WTC11 (cell line): ENCODE data around the gene AJAP1. TPM values are rescaled to one million over a fixed set of nuclear protein-coding genes. Genes with fewer than 3 reads are reported as not detected.

ENCODE experiments used
- ATAC-seq: fragments of 200-7000 bp; cut with Tn5 transposase; 2 replicates; pipeline ENCODE4 v1.10.0; 2021; ENCODE audit warnings: mild to moderate bottlenecking, moderate library complexity
- CTCF ChIA-PET: fragments of 300-600 bp; sonication (Branson Sonifier 250); formaldehyde crosslinking; loops from one replicate; lab custom pipeline; 2021; ENCODE audit warnings: antibody characterized with exemption; lab: Charles Lee
- POLR2A ChIA-PET: fragments of 350-600 bp; sonication (Branson Sonifier 250); formaldehyde crosslinking; loops from one replicate; lab custom pipeline; 2021; ENCODE audit warnings: antibody characterized with exemption; lab: Charles Lee
- DNase-seq: peaks from one replicate; pipeline ENCODE4 v3.0.0; 2021; ENCODE audit warnings: low spot score
- H3K27ac Mint-ChIP-seq: 2 replicates; pipeline ENCODE4 v1.8.0; 2021; ENCODE audit warnings: mixed read lengths
- H3K27me3 Mint-ChIP-seq: 2 replicates; pipeline ENCODE4 v1.8.0; 2021; ENCODE audit warnings: low read depth, mild to moderate bottlenecking, moderate library complexity, mixed read lengths
- H3K36me3 Mint-ChIP-seq: 2 replicates; pipeline ENCODE4 v1.8.0; 2021; ENCODE audit warnings: mixed read lengths
- H3K4me1 Mint-ChIP-seq: 2 replicates; pipeline ENCODE4 v1.8.0; 2022; ENCODE audit warnings: mixed read lengths
- H3K4me3 Mint-ChIP-seq: 2 replicates; pipeline ENCODE4 v1.8.0; 2021; ENCODE audit warnings: mild to moderate bottlenecking, moderate library complexity, mixed read lengths
- H3K9me3 Mint-ChIP-seq: 2 replicates; pipeline ENCODE4 v1.8.0; 2021; ENCODE audit warnings: mixed read lengths
- ATF1 ChIP-seq: sonication (generic); formaldehyde crosslinking; IDR thresholded peaks from 2 replicates; pipeline ENCODE4 v1.8.1; 2023; ENCODE audit warnings: mild to moderate bottlenecking, moderate library complexity, missing genetic modification reagents
- CREB1 ChIP-seq: sonication (generic); formaldehyde crosslinking; IDR thresholded peaks from 2 replicates; pipeline ENCODE4 v1.8.0; 2023; ENCODE audit warnings: mild to moderate bottlenecking, missing genetic modification reagents
- CREM ChIP-seq: sonication (generic); formaldehyde crosslinking; IDR thresholded peaks from 2 replicates; pipeline ENCODE4 v1.8.1; 2022; ENCODE audit warnings: mild to moderate bottlenecking, missing genetic modification reagents, moderate library complexity
- EMX1 ChIP-seq: fragments of 250-450 bp; sonication (Bioruptor Pico); IDR thresholded peaks from 2 replicates; pipeline ENCODE4 v1.8.0; 2021; ENCODE audit warnings: mild to moderate bottlenecking
- ESRRA ChIP-seq: sonication (generic); formaldehyde crosslinking; IDR thresholded peaks from 2 replicates; pipeline ENCODE4 v1.8.1; 2022; ENCODE audit warnings: mild to moderate bottlenecking, missing genetic modification reagents, borderline replicate concordance
- FOXK1 ChIP-seq: sonication (generic); formaldehyde crosslinking; IDR thresholded peaks from 2 replicates; pipeline ENCODE4 v1.8.0; 2022; ENCODE audit warnings: mild to moderate bottlenecking, moderate library complexity, missing genetic modification reagents
- GABPB1 ChIP-seq: sonication (generic); formaldehyde crosslinking; IDR thresholded peaks from 2 replicates; pipeline ENCODE4 v1.8.1; 2023; ENCODE audit warnings: mild to moderate bottlenecking, missing genetic modification reagents
- GRHL2 ChIP-seq: fragments of 250-450 bp; sonication (Bioruptor Pico); IDR thresholded peaks from 2 replicates; pipeline ENCODE4 v1.8.0; 2022; ENCODE audit warnings: mild to moderate bottlenecking, moderate library complexity; ENCODE audit not compliant: insufficient replicate concordance, severe bottlenecking
- GTF2I ChIP-seq: fragments of 250-450 bp; sonication (Bioruptor Pico); conservative IDR thresholded peaks from 2 replicates; pipeline ENCODE4 v1.4.0; 2021; ENCODE audit warnings: mild to moderate bottlenecking
- JAZF1 ChIP-seq: fragments of 250-450 bp; sonication (Bioruptor Pico); IDR thresholded peaks from 2 replicates; pipeline ENCODE4 v1.9.0; 2021; ENCODE audit warnings: moderate library complexity, mild to moderate bottlenecking, inconsistent platforms
- KAT7 ChIP-seq: sonication (generic); formaldehyde crosslinking; IDR thresholded peaks from 2 replicates; pipeline ENCODE4 v1.8.1; 2023; ENCODE audit warnings: missing genetic modification reagents, mild to moderate bottlenecking, borderline replicate concordance
- MYBL2 ChIP-seq: sonication (generic); formaldehyde crosslinking; IDR thresholded peaks from 2 replicates; pipeline ENCODE4 v1.8.1; 2023; ENCODE audit warnings: mild to moderate bottlenecking, moderate library complexity, missing genetic modification reagents
- OVOL2 ChIP-seq: fragments of 250-450 bp; sonication (Bioruptor Pico); IDR thresholded peaks from 2 replicates; pipeline ENCODE4 v1.9.0; 2021; ENCODE audit warnings: mild to moderate bottlenecking, borderline replicate concordance
- PRRX2 ChIP-seq: fragments of 250-450 bp; sonication (Bioruptor Pico); IDR thresholded peaks from 2 replicates; pipeline ENCODE4 v1.8.0; 2021; ENCODE audit warnings: mild to moderate bottlenecking
- ZNF121 ChIP-seq: sonication (generic); formaldehyde crosslinking; IDR thresholded peaks from 2 replicates; pipeline ENCODE4 v1.8.0; 2023; ENCODE audit warnings: missing genetic modification reagents
- ZNF423 ChIP-seq: fragments of 250-450 bp; sonication (Bioruptor Pico); IDR thresholded peaks from 2 replicates; pipeline ENCODE4 v2.1.2; 2022; ENCODE audit warnings: mild to moderate bottlenecking, moderate library complexity
- total RNA-seq: library from RNA; stranded (reverse); gene quantifications from 3 replicates; pipeline ENCODE4 v1.2.3, GENCODE V29; 2021
- TF ChIP-seq, protein P1 (sequence below): fragments of 250-450 bp; sonication (Bioruptor Pico); conservative IDR thresholded peaks from 2 replicates; pipeline ENCODE4 v1.9.0; 2021; ENCODE audit warnings: mild to moderate bottlenecking
- TF ChIP-seq, protein P2 (sequence below): sonication (generic); formaldehyde crosslinking; IDR thresholded peaks from 2 replicates; pipeline ENCODE4 v1.8.1; 2023; ENCODE audit warnings: mild to moderate bottlenecking, missing genetic modification reagents
- TF ChIP-seq, protein P3 (sequence below): sonication (generic); formaldehyde crosslinking; IDR thresholded peaks from 2 replicates; pipeline ENCODE4 v1.8.1; 2023; ENCODE audit warnings: mild to moderate bottlenecking, missing genetic modification reagents
- TF ChIP-seq, protein P4 (sequence below): sonication (generic); formaldehyde crosslinking; IDR thresholded peaks from 2 replicates; pipeline ENCODE4 v1.8.0; 2022; ENCODE audit warnings: mild to moderate bottlenecking, missing genetic modification reagents
- TF ChIP-seq, protein P5 (sequence below): sonication (generic); formaldehyde crosslinking; IDR thresholded peaks from 2 replicates; pipeline ENCODE4 v1.8.0; 2022; ENCODE audit warnings: mild to moderate bottlenecking, missing genetic modification reagents
- TF ChIP-seq, protein P6 (sequence below): sonication (generic); formaldehyde crosslinking; IDR thresholded peaks from 2 replicates; pipeline ENCODE4 v1.8.0; 2022; ENCODE audit warnings: mild to moderate bottlenecking, missing genetic modification reagents

The AJAP1 gene
- total RNA-seq, 1 experiment from 2014 or later: 2.1 TPM

DNA sequence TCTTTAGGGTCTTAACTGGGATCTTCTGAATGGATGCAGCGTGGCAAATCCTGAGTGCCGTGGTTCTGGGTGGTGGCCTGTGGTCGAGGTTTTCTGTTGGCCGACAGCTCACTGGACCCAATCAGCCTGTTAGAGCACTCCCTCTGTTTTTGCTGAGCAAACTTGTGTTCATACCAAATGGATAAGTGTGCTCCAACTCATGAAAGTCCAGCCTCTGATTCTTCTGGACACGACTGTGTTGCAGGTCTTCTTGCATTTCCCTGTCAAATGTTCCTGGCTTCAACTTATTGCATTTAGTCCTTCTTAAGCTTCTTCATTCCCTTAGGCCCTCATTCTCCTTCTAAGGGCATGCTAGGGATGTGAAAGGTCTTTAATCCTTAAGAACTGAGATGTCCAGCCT is 63.7 kb downstream of the AJAP1 start:
- peaks cover 72% of the 10 kb centered on the region for H3K9me3 Mint-ChIP-seq
- ATAC-seq: no peak
- TF ChIP-seq, protein P1, sequence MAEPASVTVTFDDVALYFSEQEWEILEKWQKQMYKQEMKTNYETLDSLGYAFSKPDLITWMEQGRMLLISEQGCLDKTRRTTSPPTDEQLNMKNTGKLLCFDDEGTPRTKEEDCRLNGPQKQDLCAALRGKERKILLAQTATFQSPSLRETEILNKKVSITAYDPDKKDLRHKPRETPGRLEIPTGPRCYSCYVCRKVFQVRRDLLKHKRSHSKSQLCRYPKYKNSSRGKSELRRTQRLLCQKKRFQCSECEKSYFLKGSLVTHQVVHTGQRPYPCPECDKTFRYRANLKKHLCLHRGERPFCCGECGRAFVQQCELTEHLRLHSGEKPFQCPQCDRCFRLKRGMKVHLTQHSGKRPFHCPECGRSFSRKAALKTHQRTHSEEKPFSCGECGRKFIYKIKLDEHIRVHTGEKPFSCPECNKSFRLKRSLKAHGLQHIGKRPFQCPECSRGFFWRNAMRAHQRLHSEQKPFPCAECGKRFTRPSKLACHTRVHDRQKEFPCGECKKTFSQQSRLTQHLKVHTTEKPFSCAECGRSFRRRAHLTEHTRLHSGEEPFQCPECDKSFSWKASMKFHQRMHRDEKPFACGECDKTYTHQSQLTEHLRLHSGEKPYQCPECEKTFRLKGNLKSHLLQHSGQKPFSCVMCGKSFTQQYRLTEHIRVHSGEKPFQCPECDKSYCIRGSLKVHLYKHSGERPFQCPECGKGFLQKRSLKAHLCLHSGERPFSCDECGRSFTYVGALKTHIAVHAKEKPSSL: no peak
- TF ChIP-seq, protein P2, sequence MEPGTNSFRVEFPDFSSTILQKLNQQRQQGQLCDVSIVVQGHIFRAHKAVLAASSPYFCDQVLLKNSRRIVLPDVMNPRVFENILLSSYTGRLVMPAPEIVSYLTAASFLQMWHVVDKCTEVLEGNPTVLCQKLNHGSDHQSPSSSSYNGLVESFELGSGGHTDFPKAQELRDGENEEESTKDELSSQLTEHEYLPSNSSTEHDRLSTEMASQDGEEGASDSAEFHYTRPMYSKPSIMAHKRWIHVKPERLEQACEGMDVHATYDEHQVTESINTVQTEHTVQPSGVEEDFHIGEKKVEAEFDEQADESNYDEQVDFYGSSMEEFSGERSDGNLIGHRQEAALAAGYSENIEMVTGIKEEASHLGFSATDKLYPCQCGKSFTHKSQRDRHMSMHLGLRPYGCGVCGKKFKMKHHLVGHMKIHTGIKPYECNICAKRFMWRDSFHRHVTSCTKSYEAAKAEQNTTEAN (CRISPR knock-in tag): no peak
- TF ChIP-seq EMX1 (CRISPR knock-in tag) (no peak), FOXK1 (CRISPR knock-in tag) (no peak), CREB1 (no peak), MYBL2 (CRISPR knock-in tag) (no peak), ESRRA (CRISPR knock-in tag) (no peak), GTF2I (no peak), GABPB1 (CRISPR knock-in tag) (no peak), ZNF121 (CRISPR knock-in tag) (no peak), JAZF1 (CRISPR knock-in tag) (no peak), KAT7 (CRISPR knock-in tag) (no peak), ATF1 (CRISPR knock-in tag) (no peak), ZNF423 (CRISPR knock-in tag) (no peak)
- TF ChIP-seq, protein P3, sequence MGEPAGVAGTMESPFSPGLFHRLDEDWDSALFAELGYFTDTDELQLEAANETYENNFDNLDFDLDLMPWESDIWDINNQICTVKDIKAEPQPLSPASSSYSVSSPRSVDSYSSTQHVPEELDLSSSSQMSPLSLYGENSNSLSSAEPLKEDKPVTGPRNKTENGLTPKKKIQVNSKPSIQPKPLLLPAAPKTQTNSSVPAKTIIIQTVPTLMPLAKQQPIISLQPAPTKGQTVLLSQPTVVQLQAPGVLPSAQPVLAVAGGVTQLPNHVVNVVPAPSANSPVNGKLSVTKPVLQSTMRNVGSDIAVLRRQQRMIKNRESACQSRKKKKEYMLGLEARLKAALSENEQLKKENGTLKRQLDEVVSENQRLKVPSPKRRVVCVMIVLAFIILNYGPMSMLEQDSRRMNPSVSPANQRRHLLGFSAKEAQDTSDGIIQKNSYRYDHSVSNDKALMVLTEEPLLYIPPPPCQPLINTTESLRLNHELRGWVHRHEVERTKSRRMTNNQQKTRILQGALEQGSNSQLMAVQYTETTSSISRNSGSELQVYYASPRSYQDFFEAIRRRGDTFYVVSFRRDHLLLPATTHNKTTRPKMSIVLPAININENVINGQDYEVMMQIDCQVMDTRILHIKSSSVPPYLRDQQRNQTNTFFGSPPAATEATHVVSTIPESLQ (CRISPR knock-in tag): no peak
- TF ChIP-seq, protein P4, sequence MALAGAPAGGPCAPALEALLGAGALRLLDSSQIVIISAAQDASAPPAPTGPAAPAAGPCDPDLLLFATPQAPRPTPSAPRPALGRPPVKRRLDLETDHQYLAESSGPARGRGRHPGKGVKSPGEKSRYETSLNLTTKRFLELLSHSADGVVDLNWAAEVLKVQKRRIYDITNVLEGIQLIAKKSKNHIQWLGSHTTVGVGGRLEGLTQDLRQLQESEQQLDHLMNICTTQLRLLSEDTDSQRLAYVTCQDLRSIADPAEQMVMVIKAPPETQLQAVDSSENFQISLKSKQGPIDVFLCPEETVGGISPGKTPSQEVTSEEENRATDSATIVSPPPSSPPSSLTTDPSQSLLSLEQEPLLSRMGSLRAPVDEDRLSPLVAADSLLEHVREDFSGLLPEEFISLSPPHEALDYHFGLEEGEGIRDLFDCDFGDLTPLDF (CRISPR knock-in tag): no peak
- POLR2A ChIA-PET: no interaction called here
- H3K4me1 Mint-ChIP-seq: no peaks in the 10 kb centered on the region
- peaks cover 6% of the 10 kb centered on the region; the same call in 1 of the 2 replicates for H3K27me3 Mint-ChIP-seq
- no peak overlapping the region for H3K4me3 Mint-ChIP-seq
- peaks cover 81% of the 10 kb centered on the region for H3K36me3 Mint-ChIP-seq
- no peak for DNase-seq
- no peak overlapping the region for H3K27ac Mint-ChIP-seq
- CTCF ChIA-PET: no interaction called here

DNA sequence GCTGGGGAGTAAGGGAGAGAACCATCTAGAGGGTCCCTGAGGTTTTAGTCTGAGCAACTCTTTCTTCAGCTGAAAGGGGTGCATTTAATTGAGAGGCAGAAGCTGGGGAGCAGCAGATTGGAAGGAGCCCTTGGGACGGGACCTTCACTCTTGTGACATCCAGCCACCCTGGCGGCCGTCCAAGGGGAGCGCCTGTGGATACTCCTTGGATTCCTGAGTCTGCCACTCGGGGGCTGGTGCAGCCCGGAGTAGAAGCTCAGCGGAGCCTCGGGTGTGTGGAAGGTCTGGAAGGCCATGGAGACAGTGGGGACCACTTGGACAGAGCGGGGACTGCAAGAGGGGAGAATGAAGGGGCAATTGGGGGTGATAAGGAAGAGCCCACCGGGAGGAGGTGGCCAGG is 68.7 kb downstream of the AJAP1 start:
- CTCF ChIA-PET: no interaction called here
- DNase-seq (no peak), ATAC-seq (no peak)
- no peak overlapping the region for H3K4me3 Mint-ChIP-seq
- no peak for TF ChIP-seq OVOL2 (CRISPR knock-in tag)
- no peak for TF ChIP-seq CREM
- no peak for TF ChIP-seq GRHL2
- TF ChIP-seq, protein P5, sequence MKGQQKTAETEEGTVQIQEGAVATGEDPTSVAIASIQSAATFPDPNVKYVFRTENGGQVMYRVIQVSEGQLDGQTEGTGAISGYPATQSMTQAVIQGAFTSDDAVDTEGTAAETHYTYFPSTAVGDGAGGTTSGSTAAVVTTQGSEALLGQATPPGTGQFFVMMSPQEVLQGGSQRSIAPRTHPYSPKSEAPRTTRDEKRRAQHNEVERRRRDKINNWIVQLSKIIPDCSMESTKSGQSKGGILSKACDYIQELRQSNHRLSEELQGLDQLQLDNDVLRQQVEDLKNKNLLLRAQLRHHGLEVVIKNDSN: no peak
- no peak for TF ChIP-seq PRRX2
- TF ChIP-seq, protein P6, sequence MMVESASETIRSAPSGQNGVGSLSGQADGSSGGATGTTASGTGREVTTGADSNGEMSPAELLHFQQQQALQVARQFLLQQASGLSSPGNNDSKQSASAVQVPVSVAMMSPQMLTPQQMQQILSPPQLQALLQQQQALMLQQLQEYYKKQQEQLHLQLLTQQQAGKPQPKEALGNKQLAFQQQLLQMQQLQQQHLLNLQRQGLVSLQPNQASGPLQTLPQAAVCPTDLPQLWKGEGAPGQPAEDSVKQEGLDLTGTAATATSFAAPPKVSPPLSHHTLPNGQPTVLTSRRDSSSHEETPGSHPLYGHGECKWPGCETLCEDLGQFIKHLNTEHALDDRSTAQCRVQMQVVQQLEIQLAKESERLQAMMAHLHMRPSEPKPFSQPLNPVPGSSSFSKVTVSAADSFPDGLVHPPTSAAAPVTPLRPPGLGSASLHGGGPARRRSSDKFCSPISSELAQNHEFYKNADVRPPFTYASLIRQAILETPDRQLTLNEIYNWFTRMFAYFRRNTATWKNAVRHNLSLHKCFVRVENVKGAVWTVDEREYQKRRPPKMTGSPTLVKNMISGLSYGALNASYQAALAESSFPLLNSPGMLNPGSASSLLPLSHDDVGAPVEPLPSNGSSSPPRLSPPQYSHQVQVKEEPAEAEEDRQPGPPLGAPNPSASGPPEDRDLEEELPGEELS: no peak
- TF ChIP-seq, all 79 proteins: peak for 0
- peaks cover 2% of the 10 kb centered on the region for H3K27me3 Mint-ChIP-seq
- H3K27ac Mint-ChIP-seq: no peak overlapping the region
- peaks cover 73% of the 10 kb centered on the region for H3K36me3 Mint-ChIP-seq
- H3K9me3 Mint-ChIP-seq: peaks cover 56% of the 10 kb centered on the region
- H3K4me1 Mint-ChIP-seq: no peaks in the 10 kb centered on the region
- POLR2A ChIA-PET: no interaction called here
